Glutamatergic neuron (in vitro differentiated cells): ENCODE data around the gene ATG14. TPM values are rescaled to one million over a fixed set of nuclear protein-coding genes. Genes with fewer than 3 reads are reported as not detected.

ENCODE experiments used
- DNase-seq: peaks from one replicate; pipeline ENCODE4 v3.0.0; 2022
- H3K27ac Mint-ChIP-seq: one replicate; pipeline ENCODE4 v1.8.0; 2020; ENCODE audit warnings: mild to moderate bottlenecking, mixed read lengths, inconsistent platforms; ENCODE audit not compliant: unreplicated experiment
- H3K27me3 Mint-ChIP-seq: one replicate; pipeline ENCODE4 v1.8.0; 2020; ENCODE audit warnings: mild to moderate bottlenecking, moderate library complexity, mixed read lengths, inconsistent platforms; ENCODE audit not compliant: unreplicated experiment
- H3K36me3 Mint-ChIP-seq: one replicate; pipeline ENCODE4 v1.8.0; 2020; ENCODE audit warnings: mild to moderate bottlenecking, mixed read lengths, inconsistent platforms; ENCODE audit not compliant: unreplicated experiment
- H3K4me1 Mint-ChIP-seq: one replicate; pipeline ENCODE4 v1.8.0; 2020; ENCODE audit warnings: mild to moderate bottlenecking, low read depth, mixed read lengths, inconsistent platforms; ENCODE audit not compliant: unreplicated experiment
- H3K4me3 Mint-ChIP-seq: one replicate; pipeline ENCODE4 v1.8.0; 2020; ENCODE audit warnings: mild to moderate bottlenecking, mixed read lengths, inconsistent platforms; ENCODE audit not compliant: unreplicated experiment
- H3K9me3 Mint-ChIP-seq: one replicate; pipeline ENCODE4 v1.8.0; 2020; ENCODE audit warnings: mild to moderate bottlenecking, moderate library complexity, mixed read lengths, inconsistent platforms; ENCODE audit not compliant: unreplicated experiment
- CTCF ChIP-seq: fragments of 200-600 bp; sonication (generic); IDR thresholded peaks from one replicate; pipeline ENCODE4 v1.5.0; 2021; ENCODE audit not compliant: partially characterized antibody, unreplicated experiment
- total RNA-seq: library from RNA; stranded (reverse); fragmentation: NEBNext Ultra II Directional; extraction: Animal tissue kit (Norgen Biotek cat#: 25700); gene quantifications from one replicate; pipeline ENCODE4 v1.2.1, GENCODE V29; 2021; ENCODE audit not compliant: unreplicated experiment

Gene ATG14
- total RNA-seq, 1 donor from 2014 or later: 13.5 TPM

GRCh38 chr14:55374771-55375170 is 36.9 kb downstream of the ATG14 start:
- Mint-ChIP-seq H3K4me1 (no peaks in the 10 kb centered on the region), H3K9me3 (peaks cover 2% of the 10 kb centered on the region), H3K27ac (no peak overlapping the region), H3K4me3 (no peak overlapping the region), H3K36me3 (peaks cover 3% of the 10 kb centered on the region), H3K27me3 (peaks cover 1% of the 10 kb centered on the region)
- no peak for DNase-seq
- no peak for TF ChIP-seq CTCF

- Mint-ChIP-seq H3K4me3 (no peak overlapping the region), H3K27ac (no peak overlapping the region), H3K36me3 (peaks cover 9% of the 10 kb centered on the region), H3K27me3 (peaks cover 2% of the 10 kb centered on the region), H3K9me3 (peaks cover 2% of the 10 kb centered on the region), H3K4me1 (no peaks in the 10 kb centered on the region)
- DNase-seq: no peak
- TF ChIP-seq CTCF: no peak
Observed at GRCh38 chr14:55373784-55374705, 37.6 kb downstream of the ATG14 start.

- H3K27me3 Mint-ChIP-seq: peaks cover 2% of the 10 kb centered on the region
- no peak for DNase-seq
- no peak for TF ChIP-seq CTCF
- no peaks in the 10 kb centered on the region for H3K4me1 Mint-ChIP-seq
- H3K4me3 Mint-ChIP-seq: no peak overlapping the region
- H3K27ac Mint-ChIP-seq: no peak overlapping the region
- H3K9me3 Mint-ChIP-seq: peaks cover 2% of the 10 kb centered on the region
- H3K36me3 Mint-ChIP-seq: peaks cover 9% of the 10 kb centered on the region
Observed at GRCh38 chr14:55372825-55373224, 38.8 kb downstream of the ATG14 start.

GRCh38 chr14:55372423-55372822 is 39.2 kb downstream of the ATG14 start:
- H3K9me3 Mint-ChIP-seq: peaks cover 2% of the 10 kb centered on the region
- no peak overlapping the region for H3K27ac Mint-ChIP-seq
- TF ChIP-seq CTCF: no peak
- no peak for DNase-seq
- no peaks in the 10 kb centered on the region for H3K4me1 Mint-ChIP-seq
- peaks cover 2% of the 10 kb centered on the region for H3K27me3 Mint-ChIP-seq
- peaks cover 9% of the 10 kb centered on the region for H3K36me3 Mint-ChIP-seq
- H3K4me3 Mint-ChIP-seq: no peak overlapping the region

- H3K4me1 Mint-ChIP-seq: no peaks in the 10 kb centered on the region
- H3K9me3 Mint-ChIP-seq: peaks cover 2% of the 10 kb centered on the region
- peaks cover 2% of the 10 kb centered on the region for H3K27me3 Mint-ChIP-seq
- no peak for TF ChIP-seq CTCF
- peaks cover 9% of the 10 kb centered on the region for H3K36me3 Mint-ChIP-seq
- H3K27ac Mint-ChIP-seq: no peak overlapping the region
- no peak for DNase-seq
- no peak overlapping the region for H3K4me3 Mint-ChIP-seq
Observed at GRCh38 chr14:55370883-55371455, 40.7 kb downstream of the ATG14 start.
